Hair follicle dermal papilla cell (primary cell): ENCODE data around the gene HSP90B1. TPM values are rescaled to one million over a fixed set of nuclear protein-coding genes. Genes with fewer than 3 reads are reported as not detected.

Experiments used
- total RNA-seq: library from RNA; depleted of rRNA; stranded (reverse); fragments of >200 nt; gene quantifications from 2 replicates; pipeline ENCODE4 v1.2.3, GENCODE V29; 2012

The HSP90B1 gene
- total RNA-seq, result 352 and 360 TPM in 2 replicates

DNA sequence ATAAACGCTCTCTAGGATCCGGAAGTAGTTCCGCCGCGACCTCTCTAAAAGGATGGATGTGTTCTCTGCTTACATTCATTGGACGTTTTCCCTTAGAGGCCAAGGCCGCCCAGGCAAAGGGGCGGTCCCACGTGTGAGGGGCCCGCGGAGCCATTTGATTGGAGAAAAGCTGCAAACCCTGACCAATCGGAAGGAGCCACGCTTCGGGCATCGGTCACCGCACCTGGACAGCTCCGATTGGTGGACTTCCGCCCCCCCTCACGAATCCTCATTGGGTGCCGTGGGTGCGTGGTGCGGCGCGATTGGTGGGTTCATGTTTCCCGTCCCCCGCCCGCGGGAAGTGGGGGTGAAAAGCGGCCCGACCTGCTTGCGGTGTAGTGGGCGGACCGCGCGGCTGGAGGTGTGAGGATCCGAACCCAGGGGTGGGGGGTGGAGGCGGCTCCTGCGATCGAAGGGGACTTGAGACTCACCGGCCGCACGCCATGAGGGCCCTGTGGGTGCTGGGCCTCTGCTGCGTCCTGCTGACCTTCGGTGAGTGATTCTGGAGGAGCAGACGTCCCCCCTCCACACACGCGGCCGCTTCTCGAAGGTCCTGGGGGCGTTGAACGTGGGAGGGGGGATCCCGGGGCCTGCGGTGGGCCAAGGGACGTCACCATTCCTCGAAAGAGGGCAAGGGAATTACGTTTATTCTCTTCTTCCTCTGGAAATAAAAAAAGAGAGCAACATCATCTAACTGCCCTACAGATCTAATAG, at the start of gene HSP90B1:
Gene HSP90B1 (plus strand): TSS at position 377 of the 753 bp plus-strand sequence. CDS start 106 bp downstream, at position 483.

GRCh38 chr12:103965590-103966504, 35.6 kb downstream of the HSP90B1 start, which contains the start of gene TDG:
TSS of gene TDG (plus strand) at chr12:103965872. CDS start at chr12:103966038, 166 bp downstream.

Other genes with a start within 250 kb of the HSP90B1 start
- 8.3 and 8.8 TPM in 2 replicates for gene NT5DC3, start 89.2 kb upstream of the HSP90B1 start, total RNA-seq
- 21.0 and 25.8 TPM in 2 replicates for gene TDG, start 35.5 kb downstream of the HSP90B1 start, total RNA-seq
- gene GLT8D2, start 119.8 kb downstream of the HSP90B1 start, total RNA-seq, result 91.8 and 99.1 TPM in 2 replicates
- 19.7 and 26.4 TPM in 2 replicates for gene HCFC2, start 134.1 kb downstream of the HSP90B1 start, total RNA-seq
- gene NFYB, start 207.8 kb downstream of the HSP90B1 start, total RNA-seq, result 15.4 and 16.5 TPM in 2 replicates